ENCODE measurements around the gene KCNK17. TPM values are rescaled to one million over a fixed set of nuclear protein-coding genes. Genes with fewer than 3 reads are reported as not detected.

The KCNK17 gene
- total RNA-seq, 6 experiments from 2014 or later = not detected

DNA sequence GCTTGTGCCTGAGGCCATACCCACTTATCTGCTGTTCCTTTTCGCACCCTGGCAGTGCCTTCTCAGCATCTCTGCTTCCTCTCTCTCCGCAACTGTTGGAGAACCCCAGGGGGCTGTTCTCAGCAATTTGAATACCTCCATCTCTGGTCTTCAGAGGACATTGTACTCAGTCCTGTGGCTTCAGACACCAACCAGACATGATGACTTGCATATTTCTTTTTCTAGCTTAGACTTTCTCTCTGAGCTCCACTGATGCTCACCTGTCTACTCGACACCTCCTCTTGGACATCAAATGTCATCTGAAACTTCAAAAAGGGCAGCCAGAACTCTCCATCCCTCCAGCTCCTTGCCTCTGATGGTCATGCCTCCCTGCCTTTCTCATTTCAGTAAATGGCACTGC lies 27.1 kb upstream of the KCNK17 start:
- no peaks in the 10 kb centered on the region for H3K9me3 Mint-ChIP-seq
- H3K4me3 Mint-ChIP-seq = no peak overlapping the region
- TF ChIP-seq, protein P1, sequence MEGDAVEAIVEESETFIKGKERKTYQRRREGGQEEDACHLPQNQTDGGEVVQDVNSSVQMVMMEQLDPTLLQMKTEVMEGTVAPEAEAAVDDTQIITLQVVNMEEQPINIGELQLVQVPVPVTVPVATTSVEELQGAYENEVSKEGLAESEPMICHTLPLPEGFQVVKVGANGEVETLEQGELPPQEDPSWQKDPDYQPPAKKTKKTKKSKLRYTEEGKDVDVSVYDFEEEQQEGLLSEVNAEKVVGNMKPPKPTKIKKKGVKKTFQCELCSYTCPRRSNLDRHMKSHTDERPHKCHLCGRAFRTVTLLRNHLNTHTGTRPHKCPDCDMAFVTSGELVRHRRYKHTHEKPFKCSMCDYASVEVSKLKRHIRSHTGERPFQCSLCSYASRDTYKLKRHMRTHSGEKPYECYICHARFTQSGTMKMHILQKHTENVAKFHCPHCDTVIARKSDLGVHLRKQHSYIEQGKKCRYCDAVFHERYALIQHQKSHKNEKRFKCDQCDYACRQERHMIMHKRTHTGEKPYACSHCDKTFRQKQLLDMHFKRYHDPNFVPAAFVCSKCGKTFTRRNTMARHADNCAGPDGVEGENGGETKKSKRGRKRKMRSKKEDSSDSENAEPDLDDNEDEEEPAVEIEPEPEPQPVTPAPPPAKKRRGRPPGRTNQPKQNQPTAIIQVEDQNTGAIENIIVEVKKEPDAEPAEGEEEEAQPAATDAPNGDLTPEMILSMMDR (IDR thresholded peaks at IDR 0.05) = no peak
- peaks cover 7% of the 10 kb centered on the region; the same call in 1 of the 2 replicates for H3K27me3 Mint-ChIP-seq (ENCODE audit: insufficient read depth)
- H3K27ac Mint-ChIP-seq = no peak overlapping the region
- H3K4me1 Mint-ChIP-seq (ENCODE audit: low read depth) = no peaks in the 10 kb centered on the region
- no peak for DNase-seq
- no peaks in the 10 kb centered on the region for H3K36me3 Mint-ChIP-seq (ENCODE audit: low read depth)

DNA sequence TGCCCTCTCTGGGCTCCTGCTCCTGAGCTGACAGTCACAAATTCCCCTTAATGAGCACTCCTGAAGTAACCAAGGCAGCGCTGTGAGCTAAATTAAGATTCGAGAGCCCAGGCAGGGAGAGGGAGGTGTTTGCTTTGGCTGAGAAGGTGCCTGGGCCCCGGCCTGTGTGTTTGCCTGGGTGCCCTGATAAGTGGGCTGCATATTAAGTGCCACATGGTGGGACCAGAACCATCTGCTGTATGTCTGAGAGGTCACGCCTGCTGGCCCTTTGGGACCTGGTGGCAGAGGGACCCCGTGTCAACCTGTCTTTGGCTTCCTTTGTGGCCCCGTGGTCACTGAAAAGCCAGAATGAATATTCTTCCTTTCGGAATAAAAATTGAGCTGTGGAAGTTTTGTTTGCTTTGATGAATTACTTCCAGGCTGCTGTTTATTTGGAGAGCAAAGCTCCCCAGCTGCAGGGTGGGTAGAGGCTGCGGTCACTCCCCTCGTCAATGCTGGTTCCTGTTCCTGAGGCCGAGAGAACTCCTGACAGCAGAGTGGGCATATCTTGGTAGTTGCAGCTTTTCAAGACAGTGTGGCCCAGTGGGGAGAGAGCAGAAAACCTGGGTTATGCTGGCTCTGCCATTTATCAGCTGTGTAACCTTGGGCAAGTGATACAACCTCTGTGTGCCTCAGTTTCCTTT lies 25.8 kb upstream of the KCNK17 start:
- no peak overlapping the region for H3K4me3 Mint-ChIP-seq
- H3K36me3 Mint-ChIP-seq (ENCODE audit: low read depth) = no peaks in the 10 kb centered on the region
- H3K4me1 Mint-ChIP-seq (ENCODE audit: low read depth) = peaks cover 7% of the 10 kb centered on the region; the same call in 1 of the 2 replicates
- H3K27me3 Mint-ChIP-seq (ENCODE audit: insufficient read depth) = peaks cover 7% of the 10 kb centered on the region; the same call in 1 of the 2 replicates
- DNase-seq = no peak
- H3K27ac Mint-ChIP-seq = no peak overlapping the region
- no peaks in the 10 kb centered on the region for H3K9me3 Mint-ChIP-seq
- TF ChIP-seq, protein P1 (IDR thresholded peaks at IDR 0.05) = no peak

DNA sequence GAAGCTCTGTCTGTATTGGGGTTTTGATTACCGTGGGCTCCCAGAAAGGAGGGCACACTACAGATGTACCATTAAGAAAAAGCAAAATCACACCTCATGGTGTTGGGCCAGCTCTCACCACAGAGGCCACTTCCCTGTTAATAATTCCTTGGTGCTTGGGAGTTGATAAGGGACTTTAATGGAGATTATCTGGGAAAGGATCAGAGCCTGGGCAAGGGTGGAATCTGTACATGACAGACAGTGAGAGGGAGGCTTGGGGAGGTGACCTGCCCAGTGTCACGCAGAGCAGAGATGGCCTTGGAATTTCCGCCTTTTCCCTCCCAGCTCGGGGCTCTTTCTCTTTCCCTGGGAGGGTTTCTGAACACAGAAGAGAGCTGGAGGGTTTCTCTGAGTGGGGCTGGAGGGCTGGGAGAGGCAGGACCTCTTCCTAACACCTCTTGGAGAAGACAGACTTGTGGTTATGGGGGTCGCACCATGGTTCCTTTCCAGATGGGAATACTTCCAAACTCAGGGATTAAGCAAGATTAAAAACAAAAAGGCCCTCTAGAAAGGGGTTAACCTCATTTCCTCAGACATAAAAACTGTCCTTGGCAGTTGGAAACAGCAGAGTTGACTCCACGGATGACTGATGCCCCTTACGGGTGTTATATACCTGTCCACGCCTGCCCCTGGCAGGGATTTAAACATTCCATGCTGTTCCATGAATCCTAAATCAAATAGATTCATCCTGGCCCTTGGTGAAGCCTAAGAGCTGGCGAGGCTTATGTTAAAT lies 25.1 kb upstream of the KCNK17 start:
- H3K4me3 Mint-ChIP-seq = no peak overlapping the region
- H3K4me1 Mint-ChIP-seq (ENCODE audit: low read depth) = peaks cover 7% of the 10 kb centered on the region; the same call in 1 of the 2 replicates
- H3K27ac Mint-ChIP-seq = no peak overlapping the region
- no peaks in the 10 kb centered on the region for H3K36me3 Mint-ChIP-seq (ENCODE audit: low read depth)
- no peaks in the 10 kb centered on the region; the same call in 1 of the 2 replicates for H3K9me3 Mint-ChIP-seq
- TF ChIP-seq, protein P1 (IDR thresholded peaks at IDR 0.05) = no peak
- no peak for DNase-seq
- H3K27me3 Mint-ChIP-seq (ENCODE audit: insufficient read depth) = peaks cover 6% of the 10 kb centered on the region; the same call in 1 of the 2 replicates

DNA sequence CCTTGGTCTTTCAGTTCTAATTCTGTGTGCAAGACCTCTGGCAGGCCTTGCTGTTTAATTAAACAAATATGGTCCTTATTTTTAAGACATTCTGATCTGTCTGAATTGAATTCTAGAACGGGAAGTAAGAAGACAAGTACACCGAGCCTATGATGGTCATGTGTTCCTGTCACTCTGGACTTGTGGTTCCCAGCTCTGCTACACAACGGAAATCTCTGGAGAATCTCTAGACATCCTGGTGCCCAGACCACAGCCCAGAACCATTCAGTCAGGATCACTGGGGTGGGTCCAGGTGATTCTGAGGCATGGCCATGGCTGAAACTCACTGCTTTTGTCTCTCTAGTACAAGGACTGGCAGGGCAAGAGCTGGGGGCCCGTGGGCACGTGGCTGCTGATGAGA lies 24.2 kb upstream of the KCNK17 start:
- Mint-ChIP-seq H3K4me1 (ENCODE audit: low read depth) (peaks cover 7% of the 10 kb centered on the region; the same call in 1 of the 2 replicates), H3K27ac (no peak overlapping the region), H3K36me3 (ENCODE audit: low read depth) (no peaks in the 10 kb centered on the region), H3K27me3 (ENCODE audit: insufficient read depth) (peaks cover 5% of the 10 kb centered on the region), H3K9me3 (no peaks in the 10 kb centered on the region; the same call in 1 of the 2 replicates), H3K4me3 (no peak overlapping the region)
- no peak for DNase-seq
- TF ChIP-seq, protein P1 (IDR thresholded peaks at IDR 0.05) = no peak

DNA sequence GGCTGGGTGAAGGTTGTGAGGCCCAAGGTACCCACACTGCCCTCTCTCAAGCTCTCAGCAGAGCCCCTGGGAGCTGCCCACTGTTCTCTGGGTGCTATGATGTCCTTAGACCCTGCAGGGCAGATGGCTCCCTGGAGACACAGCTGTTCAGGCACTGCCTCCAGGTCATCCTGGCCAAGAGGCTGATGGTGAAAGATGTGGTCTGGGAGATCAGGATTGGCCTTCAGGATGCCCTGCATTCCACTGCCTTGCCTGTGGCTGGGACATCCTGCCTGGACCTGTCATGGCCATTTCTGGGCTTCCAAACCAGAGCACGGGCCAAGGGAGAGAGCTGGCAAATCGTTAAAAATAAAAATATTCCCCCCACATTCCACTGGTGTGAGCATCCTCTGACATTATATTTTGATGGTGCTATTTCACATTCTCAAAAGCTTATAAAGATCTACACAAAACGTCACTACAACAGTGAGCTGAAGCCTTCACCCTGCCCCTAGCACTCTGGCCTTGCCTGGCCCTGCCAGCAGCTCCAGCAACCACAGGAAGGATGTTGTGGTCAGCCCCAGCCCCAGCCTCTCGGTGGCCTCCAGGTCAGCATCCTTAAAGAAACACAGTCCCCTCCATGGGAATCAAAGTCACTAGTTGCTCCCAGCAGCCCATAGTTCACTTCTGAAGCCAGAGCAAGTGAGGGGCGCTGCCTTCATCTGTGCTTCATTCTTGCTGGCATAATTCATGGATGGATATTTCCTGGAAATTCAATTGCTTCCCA lies 21.7 kb upstream of the KCNK17 start:
- Mint-ChIP-seq H3K36me3 (ENCODE audit: low read depth) (no peaks in the 10 kb centered on the region), H3K27me3 (ENCODE audit: insufficient read depth) (peaks cover 5% of the 10 kb centered on the region), H3K9me3 (peaks cover 4% of the 10 kb centered on the region; the same call in 1 of the 2 replicates), H3K4me3 (no peak overlapping the region), H3K4me1 (ENCODE audit: low read depth) (peaks cover 7% of the 10 kb centered on the region; the same call in 1 of the 2 replicates), H3K27ac (no peak overlapping the region)
- TF ChIP-seq, protein P1 (IDR thresholded peaks at IDR 0.05) = no peak
- no peak for DNase-seq

All from HFFc6 (cell line).